ENCODE results near the gene AZU1.
"Not testable (repeated sequence)": the region's sequence is repeated elsewhere in the genome, so short reads cannot be mapped to it uniquely, and the experiment has no call there.

Gene AZU1

DNA sequence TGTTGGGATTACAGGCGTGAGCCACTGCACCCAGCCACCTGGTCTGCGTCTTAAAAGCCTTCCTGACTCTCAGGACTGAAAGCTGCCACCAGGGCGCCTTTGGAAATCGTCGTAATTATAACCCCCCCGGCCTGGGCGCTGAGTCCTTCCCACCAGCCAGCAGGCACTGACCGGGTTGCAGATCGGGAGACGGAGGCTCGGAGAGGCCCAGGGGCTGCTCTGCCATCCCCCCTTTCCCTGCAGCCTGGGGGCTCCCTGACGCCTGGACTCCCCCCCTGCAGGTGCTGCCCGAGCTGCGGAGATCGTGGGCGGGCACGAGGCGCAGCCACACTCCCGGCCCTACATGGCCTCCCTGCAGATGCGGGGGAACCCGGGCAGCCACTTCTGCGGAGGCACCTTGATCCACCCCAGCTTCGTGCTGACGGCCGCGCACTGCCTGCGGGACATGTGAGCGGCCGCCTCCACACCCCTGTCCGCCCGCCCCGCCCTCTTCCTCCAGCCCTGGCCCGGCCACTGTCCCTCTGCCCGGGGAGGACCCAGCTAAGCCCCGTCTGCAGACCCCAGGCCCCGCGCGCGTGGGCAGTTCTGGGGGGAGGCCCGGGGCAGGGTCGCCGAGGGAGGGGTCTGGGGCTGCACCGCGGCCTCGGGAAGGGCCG, 15.7 kb downstream of the AZU1 start:
- FAIRE-seq: no peak
- TF ChIP-seq, protein P1, sequence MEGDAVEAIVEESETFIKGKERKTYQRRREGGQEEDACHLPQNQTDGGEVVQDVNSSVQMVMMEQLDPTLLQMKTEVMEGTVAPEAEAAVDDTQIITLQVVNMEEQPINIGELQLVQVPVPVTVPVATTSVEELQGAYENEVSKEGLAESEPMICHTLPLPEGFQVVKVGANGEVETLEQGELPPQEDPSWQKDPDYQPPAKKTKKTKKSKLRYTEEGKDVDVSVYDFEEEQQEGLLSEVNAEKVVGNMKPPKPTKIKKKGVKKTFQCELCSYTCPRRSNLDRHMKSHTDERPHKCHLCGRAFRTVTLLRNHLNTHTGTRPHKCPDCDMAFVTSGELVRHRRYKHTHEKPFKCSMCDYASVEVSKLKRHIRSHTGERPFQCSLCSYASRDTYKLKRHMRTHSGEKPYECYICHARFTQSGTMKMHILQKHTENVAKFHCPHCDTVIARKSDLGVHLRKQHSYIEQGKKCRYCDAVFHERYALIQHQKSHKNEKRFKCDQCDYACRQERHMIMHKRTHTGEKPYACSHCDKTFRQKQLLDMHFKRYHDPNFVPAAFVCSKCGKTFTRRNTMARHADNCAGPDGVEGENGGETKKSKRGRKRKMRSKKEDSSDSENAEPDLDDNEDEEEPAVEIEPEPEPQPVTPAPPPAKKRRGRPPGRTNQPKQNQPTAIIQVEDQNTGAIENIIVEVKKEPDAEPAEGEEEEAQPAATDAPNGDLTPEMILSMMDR (IDR thresholded peaks at IDR 0.05; ENCODE audit: insufficient read depth, missing control alignments): no peak
- no peak for DNase-seq (ENCODE audit: insufficient read length, low spot score)

DNA sequence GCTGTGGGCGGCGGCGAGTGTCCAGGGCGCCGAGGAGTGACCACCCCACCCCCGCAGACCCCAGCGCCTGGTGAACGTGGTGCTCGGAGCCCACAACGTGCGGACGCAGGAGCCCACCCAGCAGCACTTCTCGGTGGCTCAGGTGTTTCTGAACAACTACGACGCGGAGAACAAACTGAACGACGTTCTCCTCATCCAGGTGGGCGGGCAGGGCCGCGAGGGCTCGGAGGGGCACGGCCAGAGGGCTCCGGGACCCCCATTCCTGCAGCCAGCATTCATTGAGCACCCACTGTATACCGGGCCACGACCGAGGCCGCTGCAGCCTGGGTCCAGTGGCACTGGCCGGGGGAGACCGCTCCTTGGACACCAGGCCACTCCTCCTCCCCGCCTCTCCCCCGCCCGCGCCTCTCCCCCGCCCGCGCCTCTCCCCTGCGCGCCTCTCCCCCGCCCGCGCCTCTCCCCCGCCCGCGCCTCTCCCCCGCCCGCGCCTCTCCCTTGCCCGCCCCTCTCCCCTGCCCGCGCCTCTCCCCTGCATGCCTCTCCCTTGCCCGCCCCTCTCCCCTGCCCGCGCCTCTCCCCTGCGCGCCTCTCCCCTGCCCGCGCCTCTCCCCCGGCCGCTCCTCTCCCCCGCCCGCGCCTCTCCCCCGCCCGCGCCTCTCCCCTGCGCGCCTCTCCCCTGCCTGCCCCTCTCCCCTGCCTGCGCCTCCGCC, 16.4 kb downstream of the AZU1 start:
- no peak for DNase-seq (ENCODE audit: insufficient read length, low spot score)
- FAIRE-seq: no peak
- TF ChIP-seq, protein P1 (IDR thresholded peaks at IDR 0.05; ENCODE audit: insufficient read depth, missing control alignments): no peak

GRCh38 chr19:844546-844971, 16.9 kb downstream of the AZU1 start:
- DNase-seq (ENCODE audit: insufficient read length, low spot score): no peak
- TF ChIP-seq, protein P1 (IDR thresholded peaks at IDR 0.05; ENCODE audit: insufficient read depth, missing control alignments): no peak
- FAIRE-seq: no peak

DNA sequence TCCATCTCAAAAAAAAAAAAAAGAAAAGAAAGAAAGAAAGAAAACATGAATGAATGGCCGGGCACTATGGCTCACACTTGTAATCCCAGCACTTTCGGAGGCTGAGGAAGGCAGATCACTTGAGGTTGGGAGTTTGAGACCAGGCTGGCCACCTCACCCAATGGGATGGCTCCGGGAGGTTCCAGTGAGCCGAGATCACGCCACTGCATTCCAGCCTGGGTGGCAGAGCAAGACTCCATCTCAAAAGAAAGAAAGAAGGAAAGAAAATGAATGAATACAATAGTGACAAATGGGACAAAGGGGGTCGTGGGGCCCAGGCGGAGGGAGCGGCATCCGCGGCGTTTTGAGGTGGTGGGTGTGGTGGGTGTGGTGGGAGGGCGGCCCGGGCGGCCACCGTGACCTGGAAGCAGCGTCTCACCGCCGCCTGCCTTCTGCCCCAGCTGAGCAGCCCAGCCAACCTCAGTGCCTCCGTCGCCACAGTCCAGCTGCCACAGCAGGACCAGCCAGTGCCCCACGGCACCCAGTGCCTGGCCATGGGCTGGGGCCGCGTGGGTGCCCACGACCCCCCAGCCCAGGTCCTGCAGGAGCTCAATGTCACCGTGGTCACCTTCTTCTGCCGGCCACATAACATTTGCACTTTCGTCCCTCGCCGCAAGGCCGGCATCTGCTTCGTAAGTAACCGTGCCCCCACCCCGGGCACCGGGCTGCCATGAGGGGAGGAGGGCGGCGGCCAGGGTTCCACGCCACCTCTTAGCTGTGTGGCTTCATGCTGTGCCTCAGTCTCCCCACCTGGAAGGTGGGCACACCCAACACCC, 18.3 kb downstream of the AZU1 start:
- TF ChIP-seq, protein P1 (IDR thresholded peaks at IDR 0.05; ENCODE audit: insufficient read depth, missing control alignments): no peak
- DNase-seq (ENCODE audit: insufficient read length, low spot score) (no peak), FAIRE-seq (no peak)

DNA sequence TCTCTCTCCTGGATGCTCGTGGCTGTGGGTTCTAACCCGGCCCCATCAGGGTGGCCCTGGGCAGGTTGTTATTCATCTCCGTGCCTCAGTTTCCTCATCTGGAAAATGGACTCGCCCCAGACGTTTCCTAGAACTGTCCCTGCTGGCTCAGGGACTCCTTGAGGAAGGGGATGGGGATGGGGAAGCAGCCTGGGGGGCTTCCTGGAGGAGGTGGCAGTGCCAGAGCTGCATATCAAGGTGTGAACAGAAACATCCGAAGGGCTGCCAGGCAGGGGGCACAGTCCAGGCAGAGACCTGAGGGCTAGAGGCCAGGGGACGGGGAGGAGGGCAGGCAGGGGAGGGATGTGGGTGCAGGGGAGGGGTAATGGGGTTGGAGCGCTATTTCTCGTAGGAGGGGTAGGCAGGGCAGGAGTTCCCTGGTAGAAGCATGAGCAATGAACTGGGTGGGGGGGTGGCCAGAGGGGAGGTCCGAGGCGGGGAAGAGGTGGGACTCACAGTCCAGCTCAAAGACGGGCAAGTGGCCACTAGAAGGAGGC, 20.8 kb downstream of the AZU1 start:
- DNase-seq (ENCODE audit: insufficient read length, low spot score) (no peak), FAIRE-seq (no peak)
- TF ChIP-seq, protein P1 (IDR thresholded peaks at IDR 0.05; ENCODE audit: insufficient read depth, missing control alignments): no peak

DNA sequence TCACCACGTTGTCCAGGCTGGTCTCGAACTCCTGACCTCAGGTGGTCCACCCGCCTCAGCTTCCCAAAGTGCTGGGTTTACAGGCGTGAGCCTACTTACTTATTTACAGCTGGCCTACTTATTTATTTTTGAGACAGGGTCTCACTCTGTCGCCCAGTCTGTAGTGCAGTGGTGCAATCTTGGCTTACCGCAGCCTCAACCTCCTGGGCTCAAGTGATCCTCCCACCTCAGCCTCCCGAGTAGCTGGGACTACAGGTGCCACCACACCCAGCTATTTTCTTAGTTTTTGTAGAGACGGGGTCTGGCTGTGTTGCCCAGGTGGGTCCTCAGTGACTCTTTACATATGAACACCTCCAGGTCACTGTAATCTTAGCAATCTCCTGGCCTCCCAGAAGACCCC, 21.6 kb downstream of the AZU1 start:
- not testable (repeated sequence) for FAIRE-seq

DNA sequence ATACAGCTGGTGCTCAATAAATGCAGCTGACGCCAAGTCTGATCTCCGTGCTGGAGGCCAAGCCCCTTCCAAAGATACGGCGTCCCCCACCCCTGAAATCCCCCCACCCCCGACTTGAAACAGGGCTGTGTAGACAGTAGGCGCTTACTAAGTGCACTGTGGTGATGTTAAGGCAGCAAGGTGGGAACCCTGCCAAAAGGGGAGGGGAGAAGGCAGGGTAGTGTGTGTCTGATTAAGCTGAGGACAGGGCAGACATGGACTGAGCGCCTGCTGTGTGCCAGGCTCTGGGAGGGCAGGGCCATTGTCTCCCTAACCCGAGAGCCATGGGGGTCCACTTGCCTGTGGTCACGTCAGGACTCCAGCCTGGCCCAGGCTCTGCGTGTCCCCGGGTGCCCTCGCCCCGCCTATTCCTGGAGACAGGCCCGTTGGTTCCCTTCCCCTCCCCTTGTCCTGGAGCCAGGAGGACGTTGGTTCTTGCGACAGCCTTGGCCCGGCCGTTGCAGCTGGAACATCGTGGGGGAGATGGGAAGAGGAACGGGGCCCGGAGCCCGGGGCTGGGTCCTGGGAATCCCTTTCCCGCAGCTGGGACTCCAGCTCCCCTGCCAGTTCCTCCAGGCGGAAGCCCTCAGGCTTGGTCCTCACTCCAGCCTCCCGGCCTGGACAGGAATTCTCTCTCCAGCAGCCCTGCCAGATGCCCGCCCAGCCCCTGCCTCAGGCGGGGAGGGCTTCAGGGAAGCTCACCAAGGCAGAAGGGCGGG, 22.8 kb downstream of the AZU1 start:
- no peak for DNase-seq (ENCODE audit: insufficient read length, low spot score)
- FAIRE-seq: no peak
- TF ChIP-seq, protein P1 (IDR thresholded peaks at IDR 0.05; ENCODE audit: insufficient read depth, missing control alignments): no peak

More for the DNA sequence above, 21.6 kb downstream of the AZU1 start:
- not testable (repeated sequence) for DNase-seq (ENCODE audit: insufficient read length, low spot score)

All from D721Med (cell line).